ENCODE measurements around the gene C1QTNF7. TPM values are rescaled to one million over a fixed set of nuclear protein-coding genes. Genes with fewer than 3 reads are reported as not detected.

The C1QTNF7 gene
- total RNA-seq, 1 experiment from 2014 or later, result not detected

DNA sequence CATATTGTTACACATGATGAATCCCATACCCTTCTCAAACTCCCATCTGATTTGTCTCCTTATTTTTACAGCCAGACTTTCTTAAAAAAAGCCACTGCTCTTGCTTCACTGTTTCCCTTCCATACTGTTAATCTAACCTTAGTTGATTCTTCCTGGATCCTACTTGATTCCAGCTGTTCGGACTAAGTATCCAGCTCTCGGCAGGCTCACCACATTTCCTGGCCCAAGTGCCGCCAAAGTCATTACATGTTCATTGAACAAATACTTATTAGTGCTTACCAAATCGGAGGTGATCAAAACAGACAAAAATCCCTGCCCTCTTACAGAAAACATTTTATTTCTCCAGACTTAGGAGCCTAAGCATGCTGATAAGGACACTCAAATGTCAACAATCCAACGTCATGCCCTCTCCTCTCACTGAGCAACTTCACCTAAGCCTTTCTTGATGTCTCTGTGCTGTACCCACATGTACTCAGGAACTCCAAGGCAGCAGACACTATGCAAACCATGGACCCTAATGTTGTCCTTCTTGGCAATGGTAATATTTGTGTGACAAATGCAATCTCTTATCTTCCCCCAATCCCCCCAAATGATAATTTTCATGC lies 45.1 kb upstream of the C1QTNF7 start:
- POLR2A ChIA-PET, result interaction anchor here (0.6 kb wide), 1 partner anchor 19 kb away, joined by 4 read pairs; no protein-coding TSS in a partner anchor
- peaks cover 8% of the 10 kb centered on the region for H3K4me1 Mint-ChIP-seq (ENCODE audit: insufficient read depth, unreplicated experiment)
- no peaks in the 10 kb centered on the region for H3K27me3 Mint-ChIP-seq (ENCODE audit: insufficient read depth, unreplicated experiment)
- CTCF ChIA-PET, result interaction anchor here (1.1 kb wide), 1 partner anchor 144 kb away, joined by 3 read pairs; no protein-coding TSS in a partner anchor
- intact Hi-C loops (cut with micrococcal nuclease), result no loop called here
- H3K27ac Mint-ChIP-seq (ENCODE audit: low read depth, unreplicated experiment), result no peak overlapping the region
- DNase-seq (ENCODE audit: unreplicated experiment), result no peak
- H3K9me3 Mint-ChIP-seq (ENCODE audit: unreplicated experiment), result no peaks in the 10 kb centered on the region
- BruUV-seq (replicated peaks), result no TSS peak
- no peaks in the 10 kb centered on the region for H3K36me3 Mint-ChIP-seq (ENCODE audit: insufficient read depth, unreplicated experiment)
- TF ChIP-seq, protein P1, sequence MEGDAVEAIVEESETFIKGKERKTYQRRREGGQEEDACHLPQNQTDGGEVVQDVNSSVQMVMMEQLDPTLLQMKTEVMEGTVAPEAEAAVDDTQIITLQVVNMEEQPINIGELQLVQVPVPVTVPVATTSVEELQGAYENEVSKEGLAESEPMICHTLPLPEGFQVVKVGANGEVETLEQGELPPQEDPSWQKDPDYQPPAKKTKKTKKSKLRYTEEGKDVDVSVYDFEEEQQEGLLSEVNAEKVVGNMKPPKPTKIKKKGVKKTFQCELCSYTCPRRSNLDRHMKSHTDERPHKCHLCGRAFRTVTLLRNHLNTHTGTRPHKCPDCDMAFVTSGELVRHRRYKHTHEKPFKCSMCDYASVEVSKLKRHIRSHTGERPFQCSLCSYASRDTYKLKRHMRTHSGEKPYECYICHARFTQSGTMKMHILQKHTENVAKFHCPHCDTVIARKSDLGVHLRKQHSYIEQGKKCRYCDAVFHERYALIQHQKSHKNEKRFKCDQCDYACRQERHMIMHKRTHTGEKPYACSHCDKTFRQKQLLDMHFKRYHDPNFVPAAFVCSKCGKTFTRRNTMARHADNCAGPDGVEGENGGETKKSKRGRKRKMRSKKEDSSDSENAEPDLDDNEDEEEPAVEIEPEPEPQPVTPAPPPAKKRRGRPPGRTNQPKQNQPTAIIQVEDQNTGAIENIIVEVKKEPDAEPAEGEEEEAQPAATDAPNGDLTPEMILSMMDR (IDR thresholded peaks at IDR 0.05; ENCODE audit: unreplicated experiment), result no peak
- H3K4me3 Mint-ChIP-seq (ENCODE audit: unreplicated experiment), result no peak overlapping the region

DNA sequence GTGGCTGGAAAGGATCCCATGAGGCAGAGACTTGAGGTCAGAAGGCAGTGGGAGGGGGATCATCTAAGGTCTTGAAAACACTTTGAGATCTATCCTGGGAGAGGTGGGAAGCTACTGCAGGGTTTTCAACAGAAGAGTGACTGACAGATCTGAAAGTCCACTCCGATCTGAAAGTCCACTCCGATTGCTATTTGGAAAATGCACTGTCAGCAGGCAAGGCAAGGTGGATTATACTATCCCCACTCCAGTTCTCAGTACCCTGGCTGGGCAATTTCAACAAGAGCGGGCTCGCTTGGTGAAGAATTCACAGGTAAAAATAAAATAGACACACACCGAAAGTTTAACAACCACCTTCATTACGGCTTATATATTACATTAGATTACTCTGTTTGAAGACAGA lies 42.3 kb upstream of the C1QTNF7 start:
- TF ChIP-seq, protein P1 (IDR thresholded peaks at IDR 0.05; ENCODE audit: unreplicated experiment), result no peak
- Mint-ChIP-seq H3K4me1 (ENCODE audit: insufficient read depth, unreplicated experiment) (no peaks in the 10 kb centered on the region), H3K27ac (ENCODE audit: low read depth, unreplicated experiment) (no peak overlapping the region), H3K4me3 (ENCODE audit: unreplicated experiment) (no peak overlapping the region), H3K9me3 (ENCODE audit: unreplicated experiment) (no peaks in the 10 kb centered on the region), H3K36me3 (ENCODE audit: insufficient read depth, unreplicated experiment) (no peaks in the 10 kb centered on the region), H3K27me3 (ENCODE audit: insufficient read depth, unreplicated experiment) (no peaks in the 10 kb centered on the region)
- ChIA-PET CTCF (interaction anchor here (1.6 to 2.0 kb wide), 3 partner anchors 11 to 40 kb away, joined by 3 to 9 read pairs (median 7); no protein-coding TSS in a partner anchor), POLR2A (no interaction called here)
- DNase-seq (ENCODE audit: unreplicated experiment), result no peak
- no TSS peak for BruUV-seq (replicated peaks)
- intact Hi-C loops (cut with micrococcal nuclease), result no loop called here

DNA sequence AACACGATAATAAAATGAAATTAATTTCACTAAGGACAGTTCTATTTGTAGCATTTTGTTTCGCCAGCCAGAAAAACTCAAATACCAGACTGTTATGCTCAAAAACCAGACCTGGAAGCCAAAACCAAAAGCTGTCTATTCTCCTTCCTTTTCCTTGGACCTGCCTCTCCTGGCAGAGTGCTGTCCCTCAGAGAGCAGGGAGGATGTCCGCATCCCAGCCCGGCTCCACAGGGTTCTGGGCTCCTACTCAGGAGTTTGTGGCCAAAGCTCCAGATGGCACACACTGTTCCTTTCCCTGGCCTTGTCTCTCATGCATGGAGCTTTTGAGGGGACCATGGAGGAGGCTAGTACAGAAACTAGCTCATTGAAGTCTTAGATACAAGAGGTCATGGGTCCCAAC lies 41.9 kb upstream of the C1QTNF7 start:
- CTCF ChIA-PET, result interaction anchor here (1.6 kb wide), 2 partner anchors 11 to 39 kb away, joined by 3 to 9 read pairs; no protein-coding TSS in a partner anchor
- intact Hi-C loops (cut with micrococcal nuclease), result no loop called here
- POLR2A ChIA-PET, result no interaction called here
- H3K9me3 Mint-ChIP-seq (ENCODE audit: unreplicated experiment), result no peaks in the 10 kb centered on the region
- no peak overlapping the region for H3K4me3 Mint-ChIP-seq (ENCODE audit: unreplicated experiment)
- TF ChIP-seq, protein P1 (IDR thresholded peaks at IDR 0.05; ENCODE audit: unreplicated experiment), result no peak
- DNase-seq (ENCODE audit: unreplicated experiment), result no peak
- H3K4me1 Mint-ChIP-seq (ENCODE audit: insufficient read depth, unreplicated experiment), result no peaks in the 10 kb centered on the region
- H3K27ac Mint-ChIP-seq (ENCODE audit: low read depth, unreplicated experiment), result no peak overlapping the region
- H3K27me3 Mint-ChIP-seq (ENCODE audit: insufficient read depth, unreplicated experiment), result no peaks in the 10 kb centered on the region
- no TSS peak for BruUV-seq (replicated peaks)
- no peaks in the 10 kb centered on the region for H3K36me3 Mint-ChIP-seq (ENCODE audit: insufficient read depth, unreplicated experiment)

DNA sequence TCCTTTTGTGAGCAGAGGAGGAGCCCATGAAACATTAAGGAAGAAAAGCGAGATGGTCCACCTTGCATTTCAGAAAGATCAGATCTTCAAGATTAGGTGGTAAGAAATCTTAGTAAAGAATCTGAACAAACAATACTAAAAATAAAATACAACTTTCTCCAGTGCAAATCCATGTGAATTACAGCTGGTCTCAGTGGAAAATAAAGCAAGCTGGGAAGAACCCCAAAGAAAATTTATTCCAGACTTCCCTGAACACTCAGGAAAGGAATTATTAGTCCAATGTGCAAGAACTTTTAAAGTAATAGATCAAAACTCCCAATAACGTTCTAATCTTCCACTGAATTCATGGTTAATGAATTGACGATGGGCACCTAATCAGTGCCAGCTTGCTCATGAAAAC lies 37.3 kb upstream of the C1QTNF7 start:
- CTCF ChIA-PET, result no interaction called here
- TF ChIP-seq, protein P1 (IDR thresholded peaks at IDR 0.05; ENCODE audit: unreplicated experiment), result no peak
- no peaks in the 10 kb centered on the region for H3K36me3 Mint-ChIP-seq (ENCODE audit: insufficient read depth, unreplicated experiment)
- no peaks in the 10 kb centered on the region for H3K4me1 Mint-ChIP-seq (ENCODE audit: insufficient read depth, unreplicated experiment)
- H3K9me3 Mint-ChIP-seq (ENCODE audit: unreplicated experiment), result no peaks in the 10 kb centered on the region
- H3K27ac Mint-ChIP-seq (ENCODE audit: low read depth, unreplicated experiment), result no peak overlapping the region
- BruUV-seq (replicated peaks), result no TSS peak
- no peak for DNase-seq (ENCODE audit: unreplicated experiment)
- POLR2A ChIA-PET, result no interaction called here
- H3K4me3 Mint-ChIP-seq (ENCODE audit: unreplicated experiment), result no peak overlapping the region
- intact Hi-C loops (cut with micrococcal nuclease), result no loop called here
- no peaks in the 10 kb centered on the region for H3K27me3 Mint-ChIP-seq (ENCODE audit: insufficient read depth, unreplicated experiment)

Data from MCF 10A (cell line).